HG03175 (cell line): ENCODE results near the gene PTDSS2.

Source experiments
- ATAC-seq: cut with Tn5 transposase; IDR thresholded peaks from one replicate; pipeline ENCODE4 v1.9.1; 2021; ENCODE audit warnings: mild to moderate bottlenecking, moderate library complexity; ENCODE audit not compliant: unreplicated experiment

The PTDSS2 gene

GRCh38 chr11:488579-488978 is 38.5 kb downstream of the PTDSS2 start:
- ATAC-seq, result no peak

GRCh38 chr11:488992-489391 is 38.9 kb downstream of the PTDSS2 start:
- ATAC-seq, result no peak

GRCh38 chr11:489610-490185 is 39.6 kb downstream of the PTDSS2 start:
- ATAC-seq, result no peak

- ATAC-seq, result no peak
These were observed 40.3 kb downstream of the PTDSS2 start for GRCh38 chr11:490186-490929.

GRCh38 chr11:490930-491260 is 40.8 kb downstream of the PTDSS2 start:
- ATAC-seq, result no peak

GRCh38 chr11:491358-491757 is 41.3 kb downstream of the PTDSS2 start:
- no peak for ATAC-seq

GRCh38 chr11:492427-493226 is 42.5 kb downstream of the PTDSS2 start:
- ATAC-seq, result no peak

- ATAC-seq, result no peak
These were observed 44.9 kb downstream of the PTDSS2 start for GRCh38 chr11:494761-495536.

GRCh38 chr11:495537-495931 is 45.5 kb downstream of the PTDSS2 start:
- ATAC-seq, result no peak

GRCh38 chr11:496834-497564 is 46.9 kb downstream of the PTDSS2 start:
- no peak for ATAC-seq

- ATAC-seq, result no peak
These were observed 47.7 kb downstream of the PTDSS2 start for GRCh38 chr11:497565-498296.

- ATAC-seq, result no peak
These were observed 48.5 kb downstream of the PTDSS2 start for GRCh38 chr11:498297-499181.

- ATAC-seq, result no peak
These were observed 49.4 kb downstream of the PTDSS2 start for GRCh38 chr11:499201-500076.

- ATAC-seq, result no peak
These were observed 51.1 kb downstream of the PTDSS2 start for GRCh38 chr11:501001-501682.

GRCh38 chr11:501683-502287 is 51.7 kb downstream of the PTDSS2 start:
- no peak for ATAC-seq

- no peak for ATAC-seq
These were observed 52.5 kb downstream of the PTDSS2 start for GRCh38 chr11:502288-503178.
